ENCODE measurements around the gene MASP2.

DNA sequence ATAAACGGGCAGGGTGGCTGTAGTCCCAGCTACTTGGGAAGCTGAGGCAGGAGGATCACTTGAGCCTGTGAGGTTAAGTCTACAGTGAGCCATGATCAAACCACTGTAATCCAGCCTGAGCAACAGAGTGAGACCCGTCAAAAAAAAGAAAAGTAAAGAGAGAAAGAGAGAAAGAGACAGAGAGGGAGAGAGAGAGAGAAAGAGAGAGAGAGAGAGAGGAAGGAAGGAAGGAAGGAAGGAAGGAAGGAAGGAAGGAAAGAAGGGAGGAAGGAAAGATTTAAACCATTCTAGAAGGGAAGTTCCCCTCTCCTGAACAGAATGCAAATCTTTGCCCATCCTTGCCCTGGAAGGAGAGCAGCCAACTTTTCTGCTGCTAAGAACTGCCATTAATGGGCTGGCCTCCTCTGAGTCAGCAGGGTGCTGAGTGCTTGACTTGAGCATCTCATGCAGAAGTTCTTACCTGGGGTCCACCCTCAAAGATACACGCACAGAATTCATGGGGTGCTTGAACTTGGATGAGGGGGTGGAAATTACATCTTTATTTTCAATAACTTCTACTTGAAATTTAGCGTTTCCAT is 59.1 kb downstream of the MASP2 start:
- TF ChIP-seq, protein P1, sequence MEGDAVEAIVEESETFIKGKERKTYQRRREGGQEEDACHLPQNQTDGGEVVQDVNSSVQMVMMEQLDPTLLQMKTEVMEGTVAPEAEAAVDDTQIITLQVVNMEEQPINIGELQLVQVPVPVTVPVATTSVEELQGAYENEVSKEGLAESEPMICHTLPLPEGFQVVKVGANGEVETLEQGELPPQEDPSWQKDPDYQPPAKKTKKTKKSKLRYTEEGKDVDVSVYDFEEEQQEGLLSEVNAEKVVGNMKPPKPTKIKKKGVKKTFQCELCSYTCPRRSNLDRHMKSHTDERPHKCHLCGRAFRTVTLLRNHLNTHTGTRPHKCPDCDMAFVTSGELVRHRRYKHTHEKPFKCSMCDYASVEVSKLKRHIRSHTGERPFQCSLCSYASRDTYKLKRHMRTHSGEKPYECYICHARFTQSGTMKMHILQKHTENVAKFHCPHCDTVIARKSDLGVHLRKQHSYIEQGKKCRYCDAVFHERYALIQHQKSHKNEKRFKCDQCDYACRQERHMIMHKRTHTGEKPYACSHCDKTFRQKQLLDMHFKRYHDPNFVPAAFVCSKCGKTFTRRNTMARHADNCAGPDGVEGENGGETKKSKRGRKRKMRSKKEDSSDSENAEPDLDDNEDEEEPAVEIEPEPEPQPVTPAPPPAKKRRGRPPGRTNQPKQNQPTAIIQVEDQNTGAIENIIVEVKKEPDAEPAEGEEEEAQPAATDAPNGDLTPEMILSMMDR (IDR thresholded peaks at IDR 0.05), result no peak
- no peak for TF ChIP-seq POLR2A (IDR thresholded peaks at IDR 0.05)
